ENCODE results near the gene CENPQ.

- TF ChIP-seq CTCF (IDR thresholded peaks at IDR 0.05) (no peak), POLR2A (IDR thresholded peaks at IDR 0.05) (no peak)
These were observed 36.5 kb downstream of the CENPQ start, which contains the start of gene GLYATL3 for GRCh38 chr6:49499623-49500022.

Data from lower leg skin (tissue), 3 donors.